ENCODE results near the gene ACOXL. TPM values are rescaled to one million over a fixed set of nuclear protein-coding genes. Genes with fewer than 3 reads are reported as not detected.

ACOXL gene
- total and polyA plus RNA-seq, 9 of the 15 experiments (the other 6 are each of a cell fraction or from before 2014, with no cell fraction given), result 0.31 to 0.56 TPM; not detected in 7

GRCh38 chr2:110877031-110877827 is 144.9 kb downstream of the ACOXL start:
- no TSS peak for BruUV-seq (replicated peaks)
- ChIA-PET POLR2A (no interaction called here), CTCF (ENCODE audit: low intra/inter-chr PET ratio) (interaction anchor here (0.6 kb wide), 1 partner anchor 1798 kb away, joined by 4 read pairs; no protein-coding TSS in a partner anchor)
- Histone ChIP-seq H4K20me1 (replicated peaks; ENCODE audit: control insufficient read depth, insufficient read depth, low read length) (no peaks in the 10 kb centered on the region), H3K79me2 (ENCODE audit: control insufficient read depth, insufficient read depth, low read length) (no peaks in the 10 kb centered on the region), H3K4me2 (ENCODE audit: insufficient read depth, low read length) (no peak overlapping the region), H3K9me1 (ENCODE audit: control insufficient read depth, insufficient read depth, low read length) (no peaks in the 10 kb centered on the region), H3K9ac (ENCODE audit: insufficient read depth in 1 of 2, low read depth in 2 of 2, low read length in 2 of 2) (no peak overlapping the region), H3K4me3 (no peak overlapping the region), H3K4me1 (replicated peaks in 1 of 2; ENCODE audit: control insufficient read depth in 2 of 2, insufficient read depth in 2 of 2, low read length in 2 of 2) (peaks cover 0 to 4% of the 10 kb centered on the region in 2 experiments; a peak in 2 of 5 replicates), H3K27me3 (ENCODE audit: control insufficient read depth in 2 of 2, insufficient read depth in 2 of 2, low read length in 2 of 2) (peaks cover 2 to 15% of the 10 kb centered on the region in 2 experiments; a peak in 3 of 5 replicates), H3K9me3 (replicated peaks; ENCODE audit: control insufficient read depth, insufficient read depth, low read depth, low read length) (no peaks in the 10 kb centered on the region), H3K27ac (ENCODE audit: extremely low read depth, low read depth, low read length) (no peak overlapping the region), H2AFZ (ENCODE audit: low read depth, low read length) (no peak overlapping the region), H3K36me3 (ENCODE audit: control insufficient read depth, insufficient read depth, low read length) (no peaks in the 10 kb centered on the region)
- DNase-seq (ENCODE audit: extremely low read depth in 1 of 4, low spot score in 3 of 4) (no peak), FAIRE-seq (no peak), ATAC-seq (no peak)
- in situ Hi-C loops (cut with MboI), result no loop called here
- intact Hi-C loops (cut with micrococcal nuclease), result no loop called here
- no peak for TF ChIP-seq MCM7 (IDR thresholded peaks at IDR 0.05)
- TF ChIP-seq FOXK2 (conservative IDR thresholded peaks at IDR 0.05 in 1 of 2, IDR thresholded peaks at IDR 0.05 in 1 of 2; ENCODE audit: low read depth in 2 of 2), result no peak
- no peak for TF ChIP-seq ZNF175 (CRISPR knock-in tag; IDR thresholded peaks at IDR 0.05; ENCODE audit: low read depth)
- TF ChIP-seq ZKSCAN8 (CRISPR knock-in tag; IDR thresholded peaks at IDR 0.05), result no peak
- WGBS (ENCODE audit: insufficient coverage, low coverage, missing lambda C conversion rate), result 2% methylated on average over 18 of the region's 18 CpGs

- Histone ChIP-seq H3K4me2 (ENCODE audit: insufficient read depth, low read length) (no peak overlapping the region), H4K20me1 (replicated peaks; ENCODE audit: control insufficient read depth, insufficient read depth, low read length) (no peaks in the 10 kb centered on the region), H3K4me1 (replicated peaks in 1 of 2; ENCODE audit: control insufficient read depth in 2 of 2, insufficient read depth in 2 of 2, low read length in 2 of 2) (peaks cover 0 to 4% of the 10 kb centered on the region in 2 experiments; a peak in 2 of 5 replicates), H3K9me3 (replicated peaks; ENCODE audit: control insufficient read depth, insufficient read depth, low read depth, low read length) (no peaks in the 10 kb centered on the region), H3K27ac (ENCODE audit: extremely low read depth, low read depth, low read length) (no peak overlapping the region), H3K4me3 (no peak overlapping the region), H2AFZ (ENCODE audit: low read depth, low read length) (no peak overlapping the region), H3K36me3 (ENCODE audit: control insufficient read depth, insufficient read depth, low read length) (no peaks in the 10 kb centered on the region), H3K9me1 (ENCODE audit: control insufficient read depth, insufficient read depth, low read length) (no peaks in the 10 kb centered on the region), H3K79me2 (ENCODE audit: control insufficient read depth, insufficient read depth, low read length) (no peaks in the 10 kb centered on the region), H3K27me3 (ENCODE audit: control insufficient read depth in 2 of 2, insufficient read depth in 2 of 2, low read length in 2 of 2) (peaks cover 5 to 10% of the 10 kb centered on the region in 2 experiments; a peak in 3 of 5 replicates), H3K9ac (ENCODE audit: insufficient read depth in 1 of 2, low read depth in 2 of 2, low read length in 2 of 2) (no peak overlapping the region)
- DNase-seq (ENCODE audit: extremely low read depth in 1 of 4, low spot score in 3 of 4), result no peak
- 0% methylated on average over 3 of the region's 3 CpGs for WGBS (ENCODE audit: insufficient coverage, low coverage, missing lambda C conversion rate)
- intact Hi-C loops (cut with micrococcal nuclease) (no loop called here), in situ Hi-C loops (cut with MboI) (no loop called here)
- no peak for FAIRE-seq
- ChIA-PET CTCF (ENCODE audit: low intra/inter-chr PET ratio) (no interaction called here), POLR2A (no interaction called here)
- BruUV-seq (replicated peaks), result no TSS peak
- no peak for ATAC-seq
- no peak for TF ChIP-seq ZNF124 (CRISPR knock-in tag; IDR thresholded peaks at IDR 0.05)
- TF ChIP-seq, protein P1, sequence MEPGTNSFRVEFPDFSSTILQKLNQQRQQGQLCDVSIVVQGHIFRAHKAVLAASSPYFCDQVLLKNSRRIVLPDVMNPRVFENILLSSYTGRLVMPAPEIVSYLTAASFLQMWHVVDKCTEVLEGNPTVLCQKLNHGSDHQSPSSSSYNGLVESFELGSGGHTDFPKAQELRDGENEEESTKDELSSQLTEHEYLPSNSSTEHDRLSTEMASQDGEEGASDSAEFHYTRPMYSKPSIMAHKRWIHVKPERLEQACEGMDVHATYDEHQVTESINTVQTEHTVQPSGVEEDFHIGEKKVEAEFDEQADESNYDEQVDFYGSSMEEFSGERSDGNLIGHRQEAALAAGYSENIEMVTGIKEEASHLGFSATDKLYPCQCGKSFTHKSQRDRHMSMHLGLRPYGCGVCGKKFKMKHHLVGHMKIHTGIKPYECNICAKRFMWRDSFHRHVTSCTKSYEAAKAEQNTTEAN (CRISPR knock-in tag; IDR thresholded peaks at IDR 0.05), result no peak
- TF ChIP-seq ZEB2 (IDR thresholded peaks at IDR 0.05), result no peak
- TF ChIP-seq SRSF7 (optimal IDR thresholded peaks at IDR 0.05; ENCODE audit: low read depth, low read length), result no peak
- no peak for TF ChIP-seq YBX1 (IDR thresholded peaks at IDR 0.05)
Observed at GRCh38 chr2:110878150-110878549, 145.8 kb downstream of the ACOXL start.

All from K562 (cell line).